GM08714 (cell line): ENCODE results near the gene ME1.
"Not testable (repeated sequence)": the region's sequence is repeated elsewhere in the genome, so short reads cannot be mapped to it uniquely, and the experiment has no call there.

Experiments
- H3K4me3 ChIP-seq: fragments of 200-500 bp; sonication (Bioruptor generic); 2 replicates; pipeline ENCODE4 v1.5.1; 2014; ENCODE audit warnings: mild to moderate bottlenecking, low read length, inconsistent platforms
- ZNF274 ChIP-seq: IDR thresholded peaks from 2 replicates; pipeline ENCODE4 v1.6.1; 2012; ENCODE audit warnings: mild to moderate bottlenecking, low read depth, low read length

The ME1 gene

DNA sequence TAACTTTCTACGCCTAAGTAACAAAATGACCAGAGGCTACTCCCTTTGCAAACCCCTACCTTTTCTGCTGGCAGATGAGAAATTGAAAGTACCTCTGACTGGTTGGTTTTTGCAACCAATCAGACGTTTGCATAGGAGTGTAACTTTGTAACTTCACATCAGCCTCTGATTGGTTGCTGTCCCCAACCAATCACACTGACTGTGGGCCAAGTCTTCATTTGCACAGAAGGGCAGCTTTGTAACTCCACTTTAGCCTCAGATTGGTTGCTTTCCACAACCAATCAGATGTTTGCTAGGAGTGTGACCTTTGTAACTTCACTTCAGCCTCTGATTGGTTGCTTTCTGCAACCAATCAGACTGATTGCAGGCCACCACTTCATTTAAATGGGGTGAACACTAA is 89.1 kb downstream of the ME1 start:
- no peak for TF ChIP-seq ZNF274
- no peak overlapping the region for H3K4me3 ChIP-seq

DNA sequence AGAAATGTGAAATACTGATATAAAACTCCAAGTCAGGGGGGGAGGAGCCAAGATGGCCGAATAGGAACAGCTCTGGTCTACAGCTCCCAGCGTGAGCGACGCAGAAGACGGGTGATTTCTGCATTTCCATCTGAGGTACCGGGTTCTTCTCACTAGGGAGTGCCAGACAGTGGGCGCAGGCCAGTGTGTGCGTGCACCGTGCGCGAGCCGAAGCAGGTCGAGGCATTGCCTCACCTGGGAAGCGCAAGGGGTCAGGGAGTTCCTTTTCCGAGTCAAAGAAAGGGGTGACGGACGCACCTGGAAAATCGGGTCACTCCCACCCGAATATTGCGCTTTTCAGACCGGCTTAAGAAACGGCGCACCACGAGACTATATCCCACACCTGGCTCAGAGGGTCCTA is 96.9 kb downstream of the ME1 start:
- H3K4me3 ChIP-seq: not testable (repeated sequence)

DNA sequence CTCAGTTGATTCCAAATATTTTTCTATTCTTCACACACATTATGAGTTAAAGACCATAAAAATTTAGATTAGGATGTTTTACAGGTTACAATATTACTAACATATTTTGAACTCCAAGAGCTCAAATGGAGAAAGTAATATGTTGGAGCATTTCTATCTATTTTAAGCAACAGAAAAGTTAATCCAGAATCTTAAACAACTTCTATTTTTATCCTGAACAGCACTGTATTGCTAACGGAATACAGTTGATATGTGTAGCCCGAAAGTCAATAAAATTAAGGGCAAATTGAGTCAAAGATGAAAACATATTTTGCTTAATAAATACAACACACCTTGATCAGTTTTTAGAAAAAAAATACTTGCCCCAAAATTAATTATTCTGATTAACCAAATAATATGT is 97.4 kb downstream of the ME1 start:
- no peak for TF ChIP-seq ZNF274
- H3K4me3 ChIP-seq: no peak overlapping the region

DNA sequence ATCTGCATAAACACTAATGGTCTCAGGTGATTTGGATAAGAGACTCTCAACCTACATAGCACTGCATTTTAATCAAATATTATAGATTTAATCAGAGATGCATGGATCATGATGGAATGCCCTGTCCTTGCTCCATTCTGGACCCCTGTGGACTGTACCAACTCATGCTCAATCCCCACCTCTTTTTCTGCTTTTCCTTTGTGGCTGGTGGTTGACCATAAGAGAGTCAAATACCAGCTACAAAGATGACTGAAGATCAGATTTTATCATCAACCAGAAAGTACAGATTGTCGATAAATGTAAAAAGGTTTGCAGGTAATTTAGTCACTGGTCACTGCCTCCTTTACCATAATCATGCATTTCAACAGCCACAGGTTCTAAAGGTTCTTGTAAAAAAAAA is 116.2 kb downstream of the ME1 start:
- no peak overlapping the region for H3K4me3 ChIP-seq
- no peak for TF ChIP-seq ZNF274

DNA sequence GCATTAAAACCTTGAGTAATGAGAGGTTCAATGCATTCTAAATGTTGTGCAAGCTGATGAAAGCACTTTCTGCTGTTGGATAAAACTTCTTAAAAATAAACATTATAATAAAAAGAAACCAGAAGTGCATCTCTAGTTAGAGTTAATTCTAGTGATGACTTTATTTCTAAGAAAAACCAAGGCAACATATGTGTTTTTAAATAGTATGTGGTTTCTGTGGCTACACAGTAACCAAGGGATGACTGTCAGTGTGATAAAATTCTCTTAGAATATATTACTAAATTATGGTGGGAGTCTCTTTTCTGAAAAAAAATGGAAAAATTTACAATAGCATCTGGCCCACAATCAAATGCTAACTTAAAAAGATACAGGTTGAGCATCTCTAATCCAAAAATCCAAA is 117.0 kb downstream of the ME1 start:
- no peak overlapping the region for H3K4me3 ChIP-seq
- TF ChIP-seq ZNF274: no peak

DNA sequence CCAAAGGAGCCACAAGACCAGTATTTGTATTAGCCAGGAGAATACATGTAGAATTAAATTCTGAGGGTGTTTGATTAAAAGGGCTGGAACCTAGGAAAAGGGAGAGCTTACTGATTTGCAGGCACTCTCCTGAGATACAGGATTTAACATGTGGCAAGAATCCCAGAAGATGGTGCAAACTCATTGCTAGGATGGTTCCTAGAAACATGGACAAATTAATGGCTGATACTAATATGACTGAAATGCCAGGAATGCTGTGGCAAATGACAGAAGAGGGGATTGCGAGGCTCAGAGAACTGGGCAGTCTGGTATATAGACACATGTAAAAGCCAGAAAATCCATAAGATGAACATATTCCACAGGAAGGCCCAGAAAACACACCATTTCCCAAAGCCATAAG is 119.6 kb downstream of the ME1 start:
- H3K4me3 ChIP-seq: no peak overlapping the region
- no peak for TF ChIP-seq ZNF274

DNA sequence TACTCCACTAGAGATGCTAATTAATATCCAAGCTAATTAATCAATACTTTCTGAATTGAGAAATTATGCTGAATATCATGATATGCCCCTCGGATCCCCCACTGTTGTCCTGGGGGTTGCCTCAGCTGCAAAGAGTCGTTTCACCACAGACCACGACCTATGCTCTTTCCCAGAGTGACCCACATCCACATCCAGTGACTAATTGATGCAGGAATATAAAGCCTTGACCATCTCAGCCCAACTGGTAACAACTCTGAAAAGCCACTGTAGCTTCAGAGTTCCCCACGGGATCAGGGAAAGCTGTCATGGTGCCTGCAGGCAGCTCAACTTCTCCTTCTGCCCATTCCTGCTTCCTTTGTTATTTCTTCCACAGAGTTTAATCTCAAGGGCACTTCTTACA is 120.8 kb downstream of the ME1 start:
- H3K4me3 ChIP-seq: no peak overlapping the region
- no peak for TF ChIP-seq ZNF274

DNA sequence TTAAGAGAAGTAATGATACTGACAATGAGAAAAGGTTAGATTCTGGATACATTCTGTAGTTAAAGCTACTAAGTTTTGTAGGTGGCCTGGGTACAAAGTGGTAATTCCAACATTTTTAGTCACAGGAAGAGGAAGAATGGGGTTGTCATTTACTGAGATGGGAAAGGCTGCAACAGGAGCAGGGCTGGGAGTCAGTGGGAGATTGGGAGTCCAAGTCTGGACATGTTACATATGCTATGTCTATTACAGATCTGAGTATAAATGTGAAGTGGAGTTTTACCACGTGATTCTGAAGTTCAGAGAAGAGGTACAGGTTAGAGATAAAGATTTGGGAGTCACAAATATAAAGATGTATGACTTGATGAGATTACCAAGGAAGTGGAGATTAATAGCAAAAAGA is 121.5 kb downstream of the ME1 start:
- TF ChIP-seq ZNF274: no peak
- no peak overlapping the region for H3K4me3 ChIP-seq

DNA sequence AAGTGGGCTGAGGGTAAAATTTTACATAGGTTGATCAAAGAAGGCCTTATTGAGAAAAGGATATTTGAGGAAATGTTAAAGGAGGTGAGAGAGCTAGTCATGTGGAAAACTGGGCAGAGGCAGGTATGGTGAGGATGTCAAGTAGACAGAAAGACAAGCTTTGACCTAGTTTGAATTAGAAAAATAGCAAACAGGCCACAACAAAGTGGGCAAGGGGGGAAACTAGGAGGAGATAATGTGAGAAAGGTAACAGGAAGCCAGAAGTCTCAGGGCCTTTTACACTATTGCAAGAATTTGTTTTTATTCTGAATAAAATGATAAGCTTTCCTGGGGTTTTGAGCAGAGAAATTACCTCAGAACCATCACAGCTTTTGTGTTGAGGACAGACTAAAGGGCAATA is 122.0 kb downstream of the ME1 start:
- TF ChIP-seq ZNF274: no peak
- H3K4me3 ChIP-seq: no peak overlapping the region

DNA sequence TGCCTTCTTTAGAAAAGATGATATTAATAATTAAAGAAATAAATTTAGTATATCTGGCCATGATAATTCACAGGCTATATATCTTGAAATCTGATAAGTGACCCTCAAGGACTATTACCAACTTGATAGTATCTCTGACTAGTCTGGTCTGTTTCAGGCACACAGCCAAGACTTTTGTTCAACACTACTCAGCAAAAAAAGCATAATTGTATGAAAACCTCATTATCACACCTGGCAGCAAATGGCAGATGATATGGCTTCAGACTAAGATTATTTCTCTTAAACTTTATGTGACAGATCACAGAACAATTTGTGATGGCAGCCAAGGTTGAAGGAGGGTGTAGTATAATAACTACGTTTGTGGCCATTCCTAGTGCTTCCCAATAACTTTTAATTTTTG is 123.0 kb downstream of the ME1 start:
- TF ChIP-seq ZNF274: no peak
- H3K4me3 ChIP-seq: no peak overlapping the region

DNA sequence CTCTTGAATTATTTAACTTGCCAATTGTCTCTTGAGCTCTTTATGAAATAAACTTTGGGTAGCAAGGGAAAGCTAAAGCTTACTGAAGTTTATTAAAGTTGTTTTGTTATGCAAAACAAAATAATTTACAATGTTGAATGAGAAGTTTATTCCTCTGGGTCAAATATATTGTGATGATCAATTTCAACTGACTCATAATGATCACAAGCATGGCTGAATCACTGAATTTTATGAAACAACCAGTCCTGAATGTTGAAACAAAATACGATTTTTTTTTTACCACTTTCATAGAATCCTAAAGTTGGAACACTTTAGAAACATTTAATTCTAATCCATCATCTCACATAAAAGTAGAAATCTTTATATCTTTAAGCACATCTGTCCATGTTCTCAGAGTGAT is 127.4 kb downstream of the ME1 start:
- TF ChIP-seq ZNF274: no peak
- no peak overlapping the region for H3K4me3 ChIP-seq

DNA sequence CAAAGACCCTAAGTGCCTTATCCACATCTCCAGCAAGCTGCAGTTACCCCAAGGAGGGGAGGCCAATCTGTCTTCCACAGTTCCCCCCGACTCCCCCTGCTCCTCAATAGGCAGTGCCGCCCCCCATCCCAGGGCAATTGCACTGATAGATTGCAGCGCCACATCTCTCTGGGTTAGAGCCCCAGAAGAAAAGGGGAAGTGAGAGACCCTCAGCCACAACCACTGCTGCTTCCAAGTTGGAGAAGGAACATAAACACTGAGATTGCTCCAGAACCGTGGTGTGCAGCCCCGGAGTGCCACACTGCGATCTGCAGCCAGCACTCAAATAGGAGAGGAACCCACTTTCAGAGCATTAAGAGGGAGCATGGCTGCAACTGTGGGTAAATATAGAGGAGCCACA is 136.2 kb downstream of the ME1 start:
- no peak for TF ChIP-seq ZNF274
- H3K4me3 ChIP-seq: no peak overlapping the region

DNA sequence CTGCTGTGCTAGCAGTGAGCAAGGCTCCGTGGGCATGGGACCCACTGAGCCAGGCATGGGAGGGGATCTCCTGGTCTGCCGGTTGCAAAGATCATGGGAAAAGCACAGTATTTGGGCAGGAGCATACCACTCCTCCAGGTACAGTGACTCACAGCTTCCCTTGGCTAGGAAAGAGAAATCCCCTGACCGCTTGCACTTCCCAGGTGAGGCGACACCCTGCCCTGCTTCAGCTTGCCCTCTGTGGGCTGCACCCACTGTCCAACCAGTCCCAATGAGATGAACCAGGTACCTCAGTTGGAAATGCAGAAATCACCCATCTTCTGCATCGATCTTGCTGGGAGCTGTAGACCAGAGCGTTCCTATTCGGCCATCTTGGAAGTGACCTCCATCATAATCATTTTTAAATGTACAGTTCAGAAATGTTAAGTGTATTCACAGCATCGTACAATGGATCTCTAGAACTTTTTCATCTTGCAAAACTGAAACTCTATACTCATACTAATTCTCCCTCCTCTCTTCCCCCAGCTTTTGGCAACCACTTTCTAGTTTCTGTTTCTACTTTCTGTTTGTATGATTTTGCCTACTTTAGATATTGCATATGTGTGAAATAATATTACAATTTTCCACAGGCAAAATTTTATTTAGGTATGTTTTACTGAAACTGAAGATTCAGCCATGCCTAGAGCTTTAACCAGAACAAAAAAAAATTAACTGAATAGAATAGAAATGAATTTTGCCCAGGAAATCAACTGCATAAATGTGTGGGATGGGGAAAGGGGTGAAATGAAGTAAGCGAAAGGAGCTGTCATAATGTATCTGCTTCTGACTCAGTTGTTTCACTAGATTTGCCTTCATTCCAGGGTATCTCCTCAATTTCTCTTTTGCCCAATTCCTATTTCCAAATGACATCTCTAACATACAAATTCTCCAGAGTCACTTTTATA is 137.7 kb downstream of the ME1 start:
- TF ChIP-seq ZNF274: no peak
- no peak overlapping the region for H3K4me3 ChIP-seq

DNA sequence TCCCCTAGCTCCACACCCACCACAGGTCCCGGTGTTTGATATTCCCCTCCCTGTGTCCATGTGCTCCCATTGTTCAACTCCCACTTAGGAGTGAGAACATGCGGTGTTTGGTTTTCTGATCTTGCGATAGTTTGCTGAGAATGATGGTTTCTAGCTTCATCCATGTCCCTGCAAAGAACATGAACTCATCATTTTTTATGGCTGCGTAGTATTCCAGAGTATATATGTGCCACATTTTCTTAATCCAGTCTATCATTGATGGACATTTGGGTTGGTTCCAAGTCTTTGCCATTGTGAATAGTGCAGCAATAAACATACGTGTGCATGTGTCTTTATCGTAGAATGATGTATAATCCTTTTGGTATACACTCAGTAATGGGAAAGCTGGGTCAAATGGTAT is 143.6 kb downstream of the ME1 start:
- H3K4me3 ChIP-seq: not testable (repeated sequence)

DNA sequence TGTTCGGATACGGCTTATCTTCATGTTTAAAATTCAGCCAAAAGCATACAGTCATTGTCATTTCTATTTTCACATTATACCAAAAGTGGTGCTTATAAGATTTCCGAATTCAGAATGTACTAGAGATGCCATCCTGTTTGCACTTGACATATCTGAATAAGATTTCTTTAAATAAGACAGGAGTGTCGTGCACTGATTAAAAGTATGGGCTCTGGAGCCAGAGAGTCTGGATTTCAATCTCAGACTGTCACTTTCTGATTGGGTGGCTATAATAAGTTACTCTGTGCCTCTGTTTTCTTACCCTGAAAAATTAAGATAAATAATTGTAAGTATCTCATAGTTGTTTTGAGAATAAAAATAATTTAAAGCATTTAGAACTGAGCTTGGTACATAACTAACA is 144.9 kb downstream of the ME1 start:
- TF ChIP-seq ZNF274: no peak
- no peak overlapping the region for H3K4me3 ChIP-seq

DNA sequence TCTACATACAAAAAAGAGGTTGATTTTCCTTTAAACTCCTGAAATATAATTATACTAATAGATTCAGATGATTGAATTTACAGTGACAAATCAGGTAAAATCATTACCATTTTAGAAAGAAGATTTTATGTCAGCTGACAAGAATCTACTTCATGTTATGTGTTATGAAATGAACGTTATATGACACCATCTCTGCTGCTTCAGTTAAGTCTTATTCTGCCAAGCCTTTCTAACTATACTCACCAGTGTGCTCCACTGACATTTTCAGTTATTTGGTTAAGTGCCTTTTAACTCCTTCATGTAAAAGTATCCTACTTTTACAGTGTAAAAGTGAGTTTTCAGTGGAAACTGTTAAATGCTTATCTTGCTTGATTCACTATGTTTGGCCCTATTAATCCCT is 157.3 kb downstream of the ME1 start:
- no peak for TF ChIP-seq ZNF274
- H3K4me3 ChIP-seq: no peak overlapping the region
